Calu3 (cell line): ENCODE results near the gene ASB10. TPM values are rescaled to one million over a fixed set of nuclear protein-coding genes. Genes with fewer than 3 reads are reported as not detected.

Source experiments
- BruUV-seq: library from RNA; stranded (reverse); fragments of 400-500 nt; replicated peaks from 2 replicates; lab custom pipeline; 2021; lab: Mats Ljungman, UMichigan
- CTCF ChIA-PET: fragments of 300-600 bp; sonication (Branson Sonifier 250); formaldehyde crosslinking; loops from one replicate; lab custom pipeline; 2022; ENCODE audit warnings: antibody characterized with exemption; lab: Charles Lee
- DNase-seq: peaks from one replicate; pipeline ENCODE4 v3.0.0; 2022
- H3K27ac Mint-ChIP-seq: one replicate; pipeline ENCODE4 v1.8.0; 2022; ENCODE audit warnings: mixed read lengths; ENCODE audit not compliant: unreplicated experiment
- H3K27me3 Mint-ChIP-seq: one replicate; pipeline ENCODE4 v1.8.0; 2022; ENCODE audit warnings: mixed read lengths; ENCODE audit not compliant: unreplicated experiment
- H3K36me3 Mint-ChIP-seq: one replicate; pipeline ENCODE4 v1.8.0; 2022; ENCODE audit warnings: mild to moderate bottlenecking, moderate library complexity, mixed read lengths; ENCODE audit not compliant: insufficient read depth, unreplicated experiment
- H3K4me1 Mint-ChIP-seq: one replicate; pipeline ENCODE4 v1.8.0; 2022; ENCODE audit warnings: mild to moderate bottlenecking, low read depth, mixed read lengths; ENCODE audit not compliant: unreplicated experiment
- H3K4me3 Mint-ChIP-seq: one replicate; pipeline ENCODE4 v1.8.0; 2022; ENCODE audit warnings: mild to moderate bottlenecking, low read depth, moderate library complexity, mixed read lengths; ENCODE audit not compliant: unreplicated experiment
- H3K9me3 Mint-ChIP-seq: one replicate; pipeline ENCODE4 v1.8.0; 2022; ENCODE audit warnings: low read depth, mixed read lengths; ENCODE audit not compliant: unreplicated experiment
- intact Hi-C: fragments of 100-400 bp; cut with micrococcal nuclease; formaldehyde crosslinking; loops from one replicate; pipeline ENCODE4 v1.10.0; 2022; ENCODE audit not compliant: unreplicated experiment
- total RNA-seq: library from RNA; stranded (reverse); gene quantifications from 2 replicates; pipeline ENCODE4 v1.2.3, GENCODE V29; 2022
- TF ChIP-seq, protein P1 (sequence below): fragments of 200-600 bp; IDR thresholded peaks from one replicate; pipeline ENCODE4 v1.8.0; 2022; ENCODE audit warnings: antibody characterized with exemption; ENCODE audit not compliant: unreplicated experiment

The ASB10 gene
- total RNA-seq, 1 experiment from 2014 or later: not detected

DNA sequence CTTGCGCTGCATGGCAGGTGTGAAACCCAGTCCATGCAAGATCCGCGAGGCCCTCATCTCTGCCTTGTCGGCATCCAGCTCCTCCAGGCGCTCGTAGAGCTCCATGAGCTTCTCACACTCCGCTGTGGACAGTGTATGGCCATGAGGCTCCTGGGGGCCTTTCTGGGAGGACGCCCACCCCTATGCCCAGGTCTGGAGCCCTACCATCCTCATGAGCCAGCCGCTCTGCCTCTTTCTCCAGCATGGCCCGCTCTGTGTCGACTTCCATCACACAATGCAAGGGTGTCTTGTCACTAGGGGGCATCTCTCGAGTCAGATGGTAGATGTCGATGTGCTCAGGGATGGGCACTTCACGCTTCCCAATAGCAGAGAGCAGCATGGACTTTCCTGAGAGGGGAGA, 36.7 kb upstream of the ASB10 start:
- no TSS peak for BruUV-seq
- CTCF ChIA-PET: interaction anchor here (0.6 kb wide), 1 partner anchor 91 kb away, joined by 3 read pairs; no protein-coding TSS in a partner anchor
- DNase-seq: no peak

DNA sequence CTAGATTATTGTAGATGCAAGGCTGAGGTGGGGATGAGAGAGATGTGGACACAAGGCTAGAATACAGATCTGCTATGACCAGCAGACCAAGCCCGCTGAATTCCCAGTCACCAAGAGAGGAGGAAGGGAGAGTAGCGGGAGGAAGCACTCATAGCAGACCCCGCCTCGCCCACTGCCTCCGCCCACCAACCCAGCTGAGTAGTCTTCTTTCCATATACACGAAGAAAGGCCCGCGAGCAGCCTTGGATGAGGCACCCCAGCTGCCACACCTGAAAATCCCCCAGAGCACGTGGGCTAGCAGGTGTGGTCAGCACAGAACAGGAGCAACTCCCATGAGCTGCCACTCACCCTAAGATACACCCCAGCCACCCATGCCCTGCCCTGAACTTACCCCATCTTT, 31.1 kb upstream of the ASB10 start:
- DNase-seq: no peak
- intact Hi-C loops: no loop called here
- no peaks in the 10 kb centered on the region for H3K4me1 Mint-ChIP-seq
- no peak overlapping the region for H3K4me3 Mint-ChIP-seq
- CTCF ChIA-PET: no interaction called here
- BruUV-seq: no TSS peak
- H3K27ac Mint-ChIP-seq: no peak overlapping the region
- peaks cover 55% of the 10 kb centered on the region for H3K36me3 Mint-ChIP-seq
- H3K27me3 Mint-ChIP-seq: no peaks in the 10 kb centered on the region
- H3K9me3 Mint-ChIP-seq: no peaks in the 10 kb centered on the region
- TF ChIP-seq, protein P1, sequence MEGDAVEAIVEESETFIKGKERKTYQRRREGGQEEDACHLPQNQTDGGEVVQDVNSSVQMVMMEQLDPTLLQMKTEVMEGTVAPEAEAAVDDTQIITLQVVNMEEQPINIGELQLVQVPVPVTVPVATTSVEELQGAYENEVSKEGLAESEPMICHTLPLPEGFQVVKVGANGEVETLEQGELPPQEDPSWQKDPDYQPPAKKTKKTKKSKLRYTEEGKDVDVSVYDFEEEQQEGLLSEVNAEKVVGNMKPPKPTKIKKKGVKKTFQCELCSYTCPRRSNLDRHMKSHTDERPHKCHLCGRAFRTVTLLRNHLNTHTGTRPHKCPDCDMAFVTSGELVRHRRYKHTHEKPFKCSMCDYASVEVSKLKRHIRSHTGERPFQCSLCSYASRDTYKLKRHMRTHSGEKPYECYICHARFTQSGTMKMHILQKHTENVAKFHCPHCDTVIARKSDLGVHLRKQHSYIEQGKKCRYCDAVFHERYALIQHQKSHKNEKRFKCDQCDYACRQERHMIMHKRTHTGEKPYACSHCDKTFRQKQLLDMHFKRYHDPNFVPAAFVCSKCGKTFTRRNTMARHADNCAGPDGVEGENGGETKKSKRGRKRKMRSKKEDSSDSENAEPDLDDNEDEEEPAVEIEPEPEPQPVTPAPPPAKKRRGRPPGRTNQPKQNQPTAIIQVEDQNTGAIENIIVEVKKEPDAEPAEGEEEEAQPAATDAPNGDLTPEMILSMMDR: no peak

More for the DNA sequence above, 36.7 kb upstream of the ASB10 start:
- TF ChIP-seq, protein P1: no peak
- H3K27me3 Mint-ChIP-seq: no peaks in the 10 kb centered on the region
- H3K36me3 Mint-ChIP-seq: peaks cover 69% of the 10 kb centered on the region
- H3K4me1 Mint-ChIP-seq: peaks cover 12% of the 10 kb centered on the region
- intact Hi-C loops: no loop called here
- no peak overlapping the region for H3K4me3 Mint-ChIP-seq
- no peaks in the 10 kb centered on the region for H3K9me3 Mint-ChIP-seq
- H3K27ac Mint-ChIP-seq: no peak overlapping the region

DNA sequence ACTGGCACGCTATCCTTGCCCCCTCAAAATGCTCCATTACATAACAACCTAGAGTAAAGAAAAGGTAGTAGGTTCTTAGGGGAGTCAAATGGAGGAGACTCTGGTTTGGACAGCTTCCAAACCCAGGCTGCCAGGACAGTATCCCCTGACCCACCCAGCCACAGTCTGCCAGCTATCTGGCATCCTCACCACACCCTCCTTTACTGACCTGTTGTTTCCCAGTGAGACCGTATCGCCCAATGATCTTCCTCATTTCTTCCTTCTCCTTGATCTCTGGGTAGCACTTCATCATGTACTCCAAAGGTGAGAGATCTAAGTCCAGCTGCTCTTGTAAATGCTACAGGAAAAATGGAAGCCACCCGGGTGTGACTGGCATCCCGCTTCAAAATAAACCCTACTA, 28.3 kb upstream of the ASB10 start:
- Mint-ChIP-seq H3K4me3 (no peak overlapping the region), H3K4me1 (no peaks in the 10 kb centered on the region), H3K27ac (no peak overlapping the region), H3K27me3 (no peaks in the 10 kb centered on the region), H3K9me3 (no peaks in the 10 kb centered on the region), H3K36me3 (peaks cover 37% of the 10 kb centered on the region)
- DNase-seq: no peak
- TF ChIP-seq, protein P1: no peak
- intact Hi-C loops: no loop called here
- CTCF ChIA-PET: interaction anchor here (0.6 kb wide), 1 partner anchor 142 kb away, joined by 3 read pairs; no protein-coding TSS in a partner anchor
- BruUV-seq: no TSS peak

DNA sequence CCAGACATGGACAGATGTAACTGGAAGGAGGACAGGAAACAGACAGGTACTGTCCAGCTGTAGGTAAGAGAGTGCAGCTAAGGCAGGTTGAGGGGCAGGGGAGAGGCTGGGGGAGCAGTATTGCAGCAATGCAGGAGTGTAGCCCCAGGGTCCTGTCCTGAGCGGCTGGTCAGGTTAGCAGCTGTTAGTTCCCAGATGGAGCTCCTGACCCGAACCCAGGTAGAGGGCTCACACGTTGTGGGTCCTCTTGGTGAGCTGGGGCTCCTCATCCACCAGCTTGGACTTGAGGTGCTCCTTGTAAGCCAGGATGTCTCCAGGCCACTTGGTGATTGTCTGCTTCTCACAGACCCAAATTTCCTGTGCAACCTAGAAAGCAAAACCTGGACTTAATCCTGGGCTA, 26.8 kb upstream of the ASB10 start:
- no TSS peak for BruUV-seq
- intact Hi-C loops: no loop called here
- Mint-ChIP-seq H3K4me1 (no peaks in the 10 kb centered on the region), H3K27ac (no peak overlapping the region), H3K27me3 (no peaks in the 10 kb centered on the region), H3K36me3 (peaks cover 25% of the 10 kb centered on the region), H3K9me3 (no peaks in the 10 kb centered on the region), H3K4me3 (no peak overlapping the region)
- no peak for DNase-seq
- TF ChIP-seq, protein P1: no peak
- CTCF ChIA-PET: no interaction called here
